ENCODE results near the gene TIPRL. TPM values are rescaled to one million over a fixed set of nuclear protein-coding genes. Genes with fewer than 3 reads are reported as not detected.

Gene TIPRL
- total and polyA plus RNA-seq, 2 of the 8 experiments (the other 6 are each of a cell fraction or from before 2014, with no cell fraction given): 8.1 to 27.4 TPM

DNA sequence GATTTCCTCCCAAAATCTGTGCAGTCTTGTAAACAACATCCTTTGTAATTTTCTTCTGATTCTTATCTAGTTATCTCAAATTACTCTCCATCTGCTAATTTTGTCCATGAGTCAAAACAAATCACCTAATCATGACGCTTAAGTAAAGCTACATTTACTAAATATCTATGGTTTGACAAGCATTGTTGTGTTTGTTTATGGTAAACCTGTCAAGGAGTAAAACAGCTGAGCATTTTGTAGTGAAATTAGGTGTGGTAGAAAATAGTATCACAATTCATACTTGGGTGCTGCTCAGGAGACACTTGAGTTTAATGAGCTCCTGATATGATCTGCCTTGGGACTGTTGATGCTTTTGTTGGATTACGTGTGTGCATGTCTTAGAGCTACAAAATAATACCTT is 11.6 kb downstream of the TIPRL start (continued):
- TF ChIP-seq EGR1 (IDR thresholded peaks at IDR 0.05; ENCODE audit: borderline replicate concordance, low read depth, low read length) (no peak), RBBP5 (IDR thresholded peaks at IDR 0.05; ENCODE audit: borderline replicate concordance, low read depth, low read length) (no peak), TAF7 (optimal IDR thresholded peaks at IDR 0.05; ENCODE audit: borderline replicate concordance, low read depth, low read length) (no peak)
